ENCODE measurements around the gene ATMIN. TPM values are rescaled to one million over a fixed set of nuclear protein-coding genes. Genes with fewer than 3 reads are reported as not detected.

The ATMIN gene
- total RNA-seq, 1 experiment from 2014 or later = 28.4 TPM

DNA sequence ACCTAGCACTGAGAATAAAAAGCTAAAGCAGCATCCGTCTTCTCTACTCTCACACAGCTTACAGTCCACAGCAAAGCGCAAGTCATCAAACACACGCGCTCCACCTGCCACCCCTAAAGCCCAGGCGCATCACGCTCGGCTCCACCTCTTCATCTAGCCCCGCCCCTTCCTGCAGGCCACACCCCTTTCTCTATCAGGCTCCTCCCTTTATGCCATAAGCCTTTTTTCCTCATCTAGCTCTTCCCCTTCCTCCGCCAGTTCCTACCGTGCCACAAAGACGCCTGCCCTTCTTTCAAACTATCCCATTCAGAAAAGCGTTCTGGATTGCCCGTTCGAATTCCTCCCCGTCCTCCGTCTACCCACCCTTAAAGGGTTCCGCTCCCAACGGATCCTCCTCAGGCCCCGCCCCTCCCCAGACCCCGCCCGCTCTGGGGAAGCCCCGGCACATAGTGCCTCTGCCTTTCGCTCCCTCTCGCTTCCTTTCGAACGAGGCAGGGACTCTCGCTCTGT is 41.0 kb downstream of the ATMIN start:
- DNase-seq (ENCODE audit: low read depth, low spot score) (peak; percentile 75), ATAC-seq (peak; percentile 95)
- Histone ChIP-seq H3K4me3 (ENCODE audit: low read depth in 2 of 2, low read length in 2 of 2) (peak overlapping the region; percentile 65 to 79), H3K36me3 (ENCODE audit: control insufficient read depth, insufficient read depth, low read length) (no peaks in the 10 kb centered on the region; the same call in 1 of the 2 replicates), H3K4me1 (ENCODE audit: control insufficient read depth, insufficient read depth, low read length) (no peaks in the 10 kb centered on the region; the same call in 1 of the 2 replicates), H3K27me3 (ENCODE audit: control insufficient read depth, insufficient read depth, low read length) (no peaks in the 10 kb centered on the region), H3K27ac (ENCODE audit: low read length) (peak overlapping the region; percentile 92), H3K9me3 (ENCODE audit: control insufficient read depth, insufficient read depth, low read depth, low read length) (no peaks in the 10 kb centered on the region)
- POLR2A ChIA-PET = interaction anchor here (0.6 to 1.0 kb wide), 4 partner anchors 10 to 196 kb away, joined by 3 to 9 read pairs (median 3); no protein-coding TSS in a partner anchor
- CTCF ChIA-PET = interaction anchor here (0.6 kb wide), 1 partner anchor 72 kb away, joined by 3 read pairs; no protein-coding TSS in a partner anchor
- in situ Hi-C loops (cut with HindIII; ENCODE audit: low pct_unique_long_range_greater_than_20kb, low sequenced_read_pairs) = no loop called here
- intact Hi-C loops (cut with micrococcal nuclease; ENCODE audit: unreplicated experiment) = no loop called here
- no TSS peak for BruUV-seq (replicated peaks)
- TF ChIP-seq POLR2AphosphoS5 (IDR thresholded peaks at IDR 0.05; ENCODE audit: low read depth, low read length) = no peak
- TF ChIP-seq SIN3A (IDR thresholded peaks at IDR 0.05; ENCODE audit: borderline replicate concordance, insufficient read depth, low read depth, low read length) = no peak
- TF ChIP-seq CTCF (IDR thresholded peaks at IDR 0.05) = no peak
- TF ChIP-seq REST (IDR thresholded peaks at IDR 0.05; ENCODE audit: insufficient read depth in 1 of 2, low read depth in 2 of 2, low read length in 1 of 2) = no peak
- no peak for TF ChIP-seq TCF7L2 (IDR thresholded peaks at IDR 0.05; ENCODE audit: low read depth, low read length)

DNA sequence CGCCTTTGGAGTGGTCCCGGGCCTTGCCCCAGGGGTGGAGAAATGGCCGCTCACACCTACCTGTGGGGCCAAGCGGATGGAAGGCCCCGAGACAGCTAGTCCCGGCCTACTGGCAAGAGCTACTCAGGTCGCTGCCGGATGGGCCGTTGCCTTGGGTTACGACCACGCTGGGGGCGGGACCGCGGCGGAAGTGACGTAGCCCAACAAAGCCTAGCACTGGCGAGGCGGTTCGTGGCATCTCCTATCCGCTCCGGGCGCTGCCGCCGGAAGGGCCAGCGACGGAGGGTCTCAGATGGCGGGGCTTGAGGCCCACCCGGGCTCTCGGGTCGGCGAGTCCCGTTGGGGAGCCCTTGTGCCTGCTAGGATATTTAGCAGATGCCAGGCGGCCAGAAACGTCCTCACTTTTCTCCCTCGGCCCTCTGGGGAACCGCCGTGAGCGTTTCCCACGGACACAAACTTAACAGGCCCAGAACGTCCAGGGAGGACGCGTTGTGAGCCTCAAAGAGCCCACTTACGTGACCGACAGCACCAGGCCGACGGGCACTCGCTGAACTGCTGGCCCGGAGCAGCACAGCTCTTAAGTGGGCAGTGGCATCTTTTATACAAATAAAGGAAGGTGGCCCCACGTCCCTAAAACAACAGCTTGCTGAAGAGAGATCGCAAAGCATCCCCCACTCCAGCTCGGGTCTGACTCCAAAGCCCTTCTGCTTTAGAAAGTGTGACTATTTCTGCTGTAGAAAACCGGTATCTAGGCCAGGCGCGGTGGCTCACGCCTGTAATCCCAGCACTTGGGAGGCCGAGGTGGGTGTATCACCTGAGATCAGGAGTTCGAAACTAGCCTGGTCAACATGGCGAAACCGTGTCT is 41.7 kb downstream of the ATMIN start, which contains the start of gene C16orf46:
Gene C16orf46, minus strand, starts transcription at position 163 of the 865 bp plus-strand sequence. CDS start 13,283 bp downstream, outside the sequence.
- Histone ChIP-seq H3K4me1 (ENCODE audit: control insufficient read depth, insufficient read depth, low read length) (no peaks in the 10 kb centered on the region; the same call in 1 of the 2 replicates), H3K27ac (ENCODE audit: low read length) (peak within 1 kb of the TSS; percentile 92), H3K9me3 (ENCODE audit: control insufficient read depth, insufficient read depth, low read depth, low read length) (no peaks in the 10 kb centered on the region), H3K36me3 (ENCODE audit: control insufficient read depth, insufficient read depth, low read length) (no peaks in the 10 kb centered on the region; the same call in 1 of the 2 replicates), H3K27me3 (ENCODE audit: control insufficient read depth, insufficient read depth, low read length) (no peaks in the 10 kb centered on the region), H3K4me3 (ENCODE audit: low read depth in 2 of 2, low read length in 2 of 2) (peak within 1 kb of the TSS; percentile 65 to 79)
- peak; percentile 78 for DNase-seq (ENCODE audit: low read depth, low spot score)
- in situ Hi-C loops (cut with HindIII; ENCODE audit: low pct_unique_long_range_greater_than_20kb, low sequenced_read_pairs) = no loop called here
- CTCF ChIA-PET = interaction anchor here (0.6 to 1.0 kb wide), 2 partner anchors 73 to 658 kb away, joined by 3 read pairs; no protein-coding TSS in a partner anchor
- intact Hi-C loops (cut with micrococcal nuclease; ENCODE audit: unreplicated experiment) = no loop called here
- POLR2A ChIA-PET = interaction anchor here (0.6 to 1.0 kb wide), 3 partner anchors 9 to 125 kb away, joined by 3 read pairs; no protein-coding TSS in a partner anchor
- peak; percentile 98 for ATAC-seq
- BruUV-seq (replicated peaks) = TSS peak; percentile 92
- no peak for TF ChIP-seq REST (IDR thresholded peaks at IDR 0.05; ENCODE audit: insufficient read depth in 1 of 2, low read depth in 2 of 2, low read length in 1 of 2)
- TF ChIP-seq SIN3A (IDR thresholded peaks at IDR 0.05; ENCODE audit: borderline replicate concordance, insufficient read depth, low read depth, low read length) = peak; percentile 91
- TF ChIP-seq POLR2AphosphoS5 (IDR thresholded peaks at IDR 0.05; ENCODE audit: low read depth, low read length) = peak; percentile 68; the same call in 1 of the 2 replicates
- no peak for TF ChIP-seq CTCF (IDR thresholded peaks at IDR 0.05)

Data from Panc1 (cell line).